Measurements from ENCODE around the gene PICALM. TPM values are rescaled to one million over a fixed set of nuclear protein-coding genes. Genes with fewer than 3 reads are reported as not detected.
"Not testable (repeated sequence)": the region's sequence is repeated elsewhere in the genome, so short reads cannot be mapped to it uniquely, and the experiment has no call there.

PICALM gene
- total RNA-seq, 1 donor from 2014 or later = 204 TPM

DNA sequence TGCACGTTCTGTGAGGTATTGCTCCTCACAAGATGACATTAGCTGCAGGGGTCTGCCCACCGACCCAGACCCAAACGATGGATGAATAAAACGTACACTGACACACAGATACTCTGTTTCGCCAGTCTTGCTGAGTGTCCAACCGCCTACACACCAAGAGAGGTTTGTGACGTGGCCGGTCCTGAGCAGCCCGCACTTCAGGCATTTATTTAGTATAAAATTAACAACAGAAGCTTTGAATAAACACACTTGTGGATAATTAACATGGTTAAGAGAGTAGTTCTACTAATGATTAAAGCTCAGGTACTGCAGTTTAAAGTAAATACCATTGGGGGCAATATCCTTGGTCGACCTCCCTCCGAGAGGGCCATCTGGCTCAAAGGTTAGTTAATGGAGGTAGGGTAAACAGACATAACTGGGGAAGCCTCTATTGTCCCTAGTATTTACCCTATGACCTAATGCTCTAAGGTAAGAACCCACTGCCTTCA is 138.0 kb downstream of the PICALM start:
- no peak for DNase-seq (ENCODE audit: low spot score)
- no peak overlapping the region for H3K4me3 Mint-ChIP-seq
- no peaks in the 10 kb centered on the region for H3K4me1 Mint-ChIP-seq
- TF ChIP-seq EZH2phosphoT487 (IDR thresholded peaks at IDR 0.05) (no peak), EZH2 (IDR thresholded peaks at IDR 0.05) (no peak)
- TF ChIP-seq, protein P1, sequence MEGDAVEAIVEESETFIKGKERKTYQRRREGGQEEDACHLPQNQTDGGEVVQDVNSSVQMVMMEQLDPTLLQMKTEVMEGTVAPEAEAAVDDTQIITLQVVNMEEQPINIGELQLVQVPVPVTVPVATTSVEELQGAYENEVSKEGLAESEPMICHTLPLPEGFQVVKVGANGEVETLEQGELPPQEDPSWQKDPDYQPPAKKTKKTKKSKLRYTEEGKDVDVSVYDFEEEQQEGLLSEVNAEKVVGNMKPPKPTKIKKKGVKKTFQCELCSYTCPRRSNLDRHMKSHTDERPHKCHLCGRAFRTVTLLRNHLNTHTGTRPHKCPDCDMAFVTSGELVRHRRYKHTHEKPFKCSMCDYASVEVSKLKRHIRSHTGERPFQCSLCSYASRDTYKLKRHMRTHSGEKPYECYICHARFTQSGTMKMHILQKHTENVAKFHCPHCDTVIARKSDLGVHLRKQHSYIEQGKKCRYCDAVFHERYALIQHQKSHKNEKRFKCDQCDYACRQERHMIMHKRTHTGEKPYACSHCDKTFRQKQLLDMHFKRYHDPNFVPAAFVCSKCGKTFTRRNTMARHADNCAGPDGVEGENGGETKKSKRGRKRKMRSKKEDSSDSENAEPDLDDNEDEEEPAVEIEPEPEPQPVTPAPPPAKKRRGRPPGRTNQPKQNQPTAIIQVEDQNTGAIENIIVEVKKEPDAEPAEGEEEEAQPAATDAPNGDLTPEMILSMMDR (IDR thresholded peaks at IDR 0.05) = no peak
- Histone ChIP-seq H3K36me3 (no peaks in the 10 kb centered on the region), H3K9me3 (ENCODE audit: low read depth) (no peaks in the 10 kb centered on the region), H3K4me1 (no peaks in the 10 kb centered on the region), H3K9ac (no peak overlapping the region), H3K4me3 (no peak overlapping the region), H3K27ac (no peak overlapping the region), H3K4me2 (no peak overlapping the region), H3K79me2 (ENCODE audit: low read depth) (no peaks in the 10 kb centered on the region), H4K20me1 (ENCODE audit: low read depth) (no peaks in the 10 kb centered on the region), H3F3A (ENCODE audit: low read depth) (no peaks in the 10 kb centered on the region), H3K27me3 (no peaks in the 10 kb centered on the region), H2AFZ (replicated peaks) (no peak overlapping the region)
- H3K9me3 Mint-ChIP-seq = peaks cover 13% of the 10 kb centered on the region
- H3K27me3 Mint-ChIP-seq (ENCODE audit: insufficient read depth, low read depth) = no peaks in the 10 kb centered on the region
- H3K36me3 Mint-ChIP-seq = no peaks in the 10 kb centered on the region
- H3K27ac Mint-ChIP-seq = no peak overlapping the region

DNA sequence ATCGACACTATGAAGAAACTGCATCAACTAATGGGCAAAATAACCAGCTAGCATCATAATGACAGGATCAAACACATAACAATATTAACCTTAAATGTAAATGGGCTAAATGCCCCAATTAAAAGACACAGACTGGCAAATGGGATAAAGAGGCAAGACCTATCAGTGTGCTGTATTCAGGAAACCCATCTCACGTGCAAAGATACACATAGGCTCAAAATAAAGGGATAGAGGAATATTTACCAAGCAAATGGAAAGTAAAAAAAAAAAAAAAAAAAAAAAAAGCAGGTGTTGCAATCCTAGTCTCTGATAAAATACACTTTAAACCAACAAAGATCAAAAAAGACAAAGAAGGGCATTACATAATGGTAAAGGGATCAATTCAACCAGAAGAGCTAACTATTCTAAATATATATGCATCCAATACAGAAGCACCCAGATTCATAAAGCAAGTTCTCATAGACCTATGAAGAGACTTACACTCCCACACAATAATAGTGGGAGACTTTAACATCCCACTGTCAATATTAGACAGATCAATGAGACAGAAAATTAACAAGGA is 142.2 kb downstream of the PICALM start:
- H3K9me3 ChIP-seq (ENCODE audit: low read depth); H3K27me3 Mint-ChIP-seq (ENCODE audit: insufficient read depth, low read depth); H3K9ac ChIP-seq; H3K27me3 ChIP-seq; H3K27ac Mint-ChIP-seq; DNase-seq (ENCODE audit: low spot score); H3K36me3 ChIP-seq; H2AFZ ChIP-seq (replicated peaks); H3K4me3 Mint-ChIP-seq; H3K4me2 ChIP-seq; H3K4me1 ChIP-seq; H4K20me1 ChIP-seq (ENCODE audit: low read depth); H3F3A ChIP-seq (ENCODE audit: low read depth); H3K4me1 Mint-ChIP-seq; H3K79me2 ChIP-seq (ENCODE audit: low read depth); H3K36me3 Mint-ChIP-seq; H3K4me3 ChIP-seq; H3K27ac ChIP-seq: not testable (repeated sequence)
- H3K9me3 Mint-ChIP-seq = peaks cover 13% of the 10 kb centered on the region

DNA sequence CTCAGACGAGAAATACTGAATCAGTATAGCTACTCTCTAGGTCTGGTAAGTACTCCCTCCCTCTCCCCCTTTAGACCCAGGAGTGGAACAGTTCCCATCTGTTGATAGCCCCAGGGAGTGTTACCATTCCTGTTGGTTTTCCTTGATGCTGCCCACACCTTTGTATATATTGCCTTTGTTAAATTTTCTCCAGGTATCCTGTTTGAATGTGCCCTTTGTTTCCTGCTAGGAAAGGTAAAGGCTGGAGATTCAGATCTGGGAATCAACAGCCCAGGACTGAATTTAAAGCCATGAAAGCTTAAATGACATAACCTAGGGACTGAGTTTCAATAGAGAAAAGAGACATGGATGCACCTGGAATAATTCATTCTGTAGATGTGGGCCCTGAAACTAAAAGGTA is 145.4 kb downstream of the PICALM start:
- no peaks in the 10 kb centered on the region for H3F3A ChIP-seq (ENCODE audit: low read depth)
- peaks cover 4% of the 10 kb centered on the region for H3K27me3 Mint-ChIP-seq (ENCODE audit: insufficient read depth, low read depth)
- no peak overlapping the region for H2AFZ ChIP-seq (replicated peaks)
- H3K4me1 Mint-ChIP-seq = peaks cover 7% of the 10 kb centered on the region
- H3K36me3 Mint-ChIP-seq = no peaks in the 10 kb centered on the region
- peaks cover 2% of the 10 kb centered on the region for H3K9me3 Mint-ChIP-seq
- no peaks in the 10 kb centered on the region for H4K20me1 ChIP-seq (ENCODE audit: low read depth)
- no peak overlapping the region for H3K4me2 ChIP-seq
- no peaks in the 10 kb centered on the region for H3K27me3 ChIP-seq
- TF ChIP-seq, protein P1 (IDR thresholded peaks at IDR 0.05) = no peak
- TF ChIP-seq EZH2 (IDR thresholded peaks at IDR 0.05) = no peak
- no peak for TF ChIP-seq EZH2phosphoT487 (IDR thresholded peaks at IDR 0.05)
- no peak overlapping the region for H3K27ac ChIP-seq
- no peaks in the 10 kb centered on the region for H3K79me2 ChIP-seq (ENCODE audit: low read depth)
- H3K4me3 Mint-ChIP-seq = no peak overlapping the region
- DNase-seq (ENCODE audit: low spot score) = no peak
- H3K4me1 ChIP-seq = peaks cover 5% of the 10 kb centered on the region
- H3K9me3 ChIP-seq (ENCODE audit: low read depth) = no peaks in the 10 kb centered on the region
- H3K36me3 ChIP-seq = no peaks in the 10 kb centered on the region
- no peak overlapping the region for H3K9ac ChIP-seq
- no peak overlapping the region for H3K4me3 ChIP-seq
- H3K27ac Mint-ChIP-seq = no peak overlapping the region

DNA sequence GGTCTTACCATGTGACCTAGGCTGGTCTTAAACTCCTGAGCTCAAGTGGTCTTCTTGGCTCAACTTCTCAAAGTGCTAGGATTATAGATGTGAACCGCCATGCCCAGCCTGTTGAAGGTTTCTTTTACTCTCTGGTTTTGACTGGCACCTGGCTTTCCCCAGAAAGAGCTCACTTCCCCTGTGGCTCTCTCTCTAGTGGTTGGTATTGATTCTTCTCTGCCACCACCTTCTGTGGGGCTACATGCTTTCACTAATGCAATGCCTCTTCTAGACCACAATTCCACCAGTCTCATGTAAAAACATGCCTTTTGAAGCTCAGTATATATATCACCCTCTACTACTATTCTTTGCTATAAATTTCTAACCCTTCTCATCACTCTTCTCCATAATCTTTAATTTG is 146.5 kb downstream of the PICALM start:
- H3K27ac Mint-ChIP-seq = no peak overlapping the region
- no peak overlapping the region for H3K9ac ChIP-seq
- TF ChIP-seq EZH2 (IDR thresholded peaks at IDR 0.05) = no peak
- H3K36me3 Mint-ChIP-seq = no peaks in the 10 kb centered on the region
- no peak for DNase-seq (ENCODE audit: low spot score)
- peaks cover 2% of the 10 kb centered on the region for H3K9me3 Mint-ChIP-seq
- no peak overlapping the region for H3K4me3 Mint-ChIP-seq
- no peak overlapping the region for H3K4me2 ChIP-seq
- no peaks in the 10 kb centered on the region for H3K36me3 ChIP-seq
- peaks cover 9% of the 10 kb centered on the region for H3K27me3 Mint-ChIP-seq (ENCODE audit: insufficient read depth, low read depth)
- peaks cover 5% of the 10 kb centered on the region for H3K4me1 ChIP-seq
- H3K4me1 Mint-ChIP-seq = peaks cover 7% of the 10 kb centered on the region
- H3K9me3 ChIP-seq (ENCODE audit: low read depth) = no peaks in the 10 kb centered on the region
- no peak overlapping the region for H3K27ac ChIP-seq
- no peaks in the 10 kb centered on the region for H3K79me2 ChIP-seq (ENCODE audit: low read depth)
- H2AFZ ChIP-seq (replicated peaks) = no peak overlapping the region
- H4K20me1 ChIP-seq (ENCODE audit: low read depth) = no peaks in the 10 kb centered on the region
- H3K27me3 ChIP-seq = no peaks in the 10 kb centered on the region
- H3K4me3 ChIP-seq = no peak overlapping the region
- no peaks in the 10 kb centered on the region for H3F3A ChIP-seq (ENCODE audit: low read depth)

All from neural progenitor cell (in vitro differentiated cells).